Stimulated activated CD4-positive, alpha-beta T cell treated with anti-CD3 and anti-CD28 coated beads, Interleukin-2, amount 100 ng/mL, for 48 hours (primary cell): ENCODE results near the gene MAPRE3.
"Not testable (repeated sequence)": the region's sequence is repeated elsewhere in the genome, so short reads cannot be mapped to it uniquely, and the experiment has no call there.

Experiments
- DNase-seq, 2 donors: peaks; one replicate each; pipeline ENCODE4 v3.0.0-alpha.2; 2020

Gene MAPRE3

DNA sequence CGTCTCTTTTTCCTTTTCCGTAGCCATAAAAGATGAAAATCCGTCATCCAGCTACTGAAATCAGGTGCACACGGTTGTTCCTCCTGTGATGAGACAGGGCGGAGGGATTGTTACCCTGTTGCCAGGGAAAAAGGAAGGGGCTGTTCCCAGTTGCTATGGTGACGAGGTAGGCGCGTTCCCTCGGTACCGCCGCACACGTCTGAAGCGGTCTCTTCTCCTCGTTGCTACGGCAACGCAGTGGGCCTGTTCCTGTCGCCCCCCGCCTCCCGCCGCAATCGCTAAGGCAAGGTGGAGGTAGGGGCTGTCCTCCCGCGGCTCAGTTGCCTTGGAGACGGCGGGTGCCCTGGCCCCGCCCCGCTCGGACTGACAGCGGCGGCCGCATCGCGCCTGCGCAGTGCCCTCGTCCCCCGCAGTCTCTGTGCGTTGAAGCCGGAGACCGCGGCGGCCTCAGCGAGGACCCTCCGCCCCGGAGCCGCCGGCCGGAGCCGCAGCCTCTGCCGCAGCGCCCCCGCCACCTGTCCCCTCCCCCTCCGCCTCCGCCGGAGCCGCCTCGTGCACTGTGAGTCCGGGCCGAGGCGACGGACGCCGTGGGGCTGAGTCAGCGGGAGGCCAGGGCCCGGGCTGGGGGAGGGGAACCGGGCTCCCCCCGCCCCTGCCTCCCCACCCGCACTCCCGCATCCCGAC lies at the start of gene MAPRE3:
MAPRE3 (plus strand) TSS at position 394 of the 684 bp plus-strand sequence. CDS start 51,582 bp downstream, outside the sequence.
- DNase-seq: peak; percentile 69 to 76

DNA sequence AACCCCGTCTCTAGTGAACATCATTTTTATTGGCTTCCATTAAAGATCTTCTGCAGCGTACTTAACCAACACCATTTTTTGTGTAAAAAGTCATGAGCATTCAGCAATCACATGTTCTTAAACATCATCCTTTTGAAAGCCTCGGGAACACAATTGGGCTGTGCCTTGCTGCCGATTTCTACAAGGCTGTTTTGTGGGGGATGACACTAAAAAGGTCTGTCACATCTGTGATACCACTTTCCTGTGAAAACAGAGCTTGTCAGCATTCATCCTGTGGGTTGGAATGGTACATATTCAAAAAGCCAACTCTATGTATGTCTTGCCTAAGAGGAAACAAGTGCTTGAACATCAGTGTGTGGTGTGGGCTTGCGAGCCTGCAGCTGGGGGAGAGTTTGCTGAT lies 49.1 kb upstream of the MAPRE3 start:
- DNase-seq: no peak

DNA sequence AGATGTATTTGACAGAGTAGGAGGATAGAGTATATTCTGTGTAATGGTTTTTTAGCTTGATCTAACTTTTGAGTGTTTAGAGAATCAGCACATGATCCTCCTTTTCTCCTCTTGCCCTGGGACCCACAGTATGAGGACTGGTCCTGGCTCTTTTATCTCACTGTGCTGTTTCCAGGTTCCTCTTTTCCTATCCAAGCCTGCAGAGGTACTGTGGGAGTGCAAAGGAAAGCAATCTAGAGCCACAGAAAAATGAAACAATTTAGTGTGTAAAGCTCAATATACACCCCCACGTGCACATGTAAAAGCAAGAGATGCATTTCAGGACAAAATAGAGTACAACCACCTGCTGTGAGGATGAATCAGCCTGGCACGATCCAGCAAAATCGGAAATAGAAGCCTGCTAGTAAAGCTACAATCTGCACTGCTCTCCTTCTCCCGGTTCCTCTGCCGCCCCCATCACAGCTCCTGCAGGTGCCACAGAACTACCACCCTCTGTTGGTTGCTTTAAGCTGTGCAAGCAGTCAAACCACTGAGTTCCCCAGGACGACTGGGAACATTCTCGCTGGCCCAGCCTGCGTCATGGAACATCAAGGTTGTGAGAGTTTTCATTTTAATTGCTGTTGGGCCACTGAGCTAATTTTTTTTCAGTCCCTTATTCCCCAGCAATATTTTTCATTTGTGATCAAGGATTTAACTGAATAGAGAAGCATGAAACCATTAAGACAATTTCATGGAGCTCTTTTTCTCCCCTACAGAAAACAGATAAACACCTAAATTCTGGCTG lies 47.8 kb upstream of the MAPRE3 start:
- DNase-seq: peak; percentile 22 to 28

DNA sequence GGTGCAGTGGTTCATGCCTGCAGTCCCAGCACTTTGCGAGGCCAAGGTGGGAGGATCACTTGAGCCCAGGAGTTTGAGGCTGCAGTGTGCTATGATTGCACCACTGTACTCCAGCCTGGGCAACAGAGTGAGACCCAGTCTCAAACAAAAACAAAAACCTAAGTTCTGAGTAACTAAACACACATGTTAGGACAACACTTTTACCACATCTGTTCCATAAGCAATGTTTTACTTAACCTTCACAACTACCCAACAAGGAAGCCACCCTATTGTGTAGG lies 47.3 kb upstream of the MAPRE3 start:
- DNase-seq: not testable (repeated sequence)

DNA sequence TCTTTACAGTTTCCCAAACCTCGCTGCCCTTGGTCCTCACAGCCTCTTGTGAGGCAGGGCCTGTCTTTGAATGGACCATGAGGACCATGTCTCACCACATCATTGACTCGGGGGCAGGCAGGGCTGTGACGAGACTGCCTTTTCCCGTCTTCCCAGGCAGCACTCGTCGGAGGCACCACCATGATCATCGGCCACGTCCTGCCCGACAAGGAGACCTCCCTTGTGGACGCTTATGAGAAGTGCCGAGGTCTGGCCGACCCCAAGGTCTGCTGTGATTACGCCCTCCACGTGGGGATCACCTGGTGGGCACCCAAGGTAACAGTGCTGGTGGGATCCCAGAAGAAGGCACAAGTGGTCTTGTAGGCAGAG lies 45.7 kb upstream of the MAPRE3 start:
- no peak for DNase-seq

DNA sequence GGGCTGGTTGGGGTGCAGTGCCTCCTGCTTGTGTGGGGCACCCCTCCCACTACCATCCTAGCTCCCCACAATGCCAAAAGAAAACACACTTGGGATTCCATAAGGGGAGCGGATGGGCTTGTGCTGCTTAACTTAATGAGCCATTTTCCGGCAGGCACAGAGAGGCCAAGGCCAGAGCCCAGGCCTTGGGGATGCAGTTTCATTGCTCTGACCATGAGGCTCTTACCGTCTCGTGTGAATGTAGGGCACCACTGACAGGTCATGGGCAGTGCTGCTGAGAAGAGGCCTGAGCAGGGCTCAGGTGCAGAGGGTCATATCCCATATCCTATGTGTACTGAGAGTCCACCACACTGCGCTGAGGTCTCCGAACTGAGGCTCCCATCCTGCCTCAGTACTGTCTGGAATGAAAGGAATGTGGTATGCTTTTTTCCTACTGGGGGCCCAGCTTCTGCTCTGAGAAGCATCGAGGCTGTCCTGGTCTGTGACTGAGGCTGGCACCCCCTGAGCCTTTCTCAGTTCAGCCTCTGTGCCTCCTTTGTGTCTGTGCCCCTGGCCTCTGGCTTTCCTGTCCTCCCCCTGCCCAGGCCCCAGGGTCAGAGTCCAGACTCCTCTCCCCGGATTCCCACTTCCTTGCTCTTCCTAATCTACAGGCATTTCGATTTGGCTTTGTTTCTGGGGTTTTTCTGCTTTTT lies 45.2 kb upstream of the MAPRE3 start:
- no peak for DNase-seq

DNA sequence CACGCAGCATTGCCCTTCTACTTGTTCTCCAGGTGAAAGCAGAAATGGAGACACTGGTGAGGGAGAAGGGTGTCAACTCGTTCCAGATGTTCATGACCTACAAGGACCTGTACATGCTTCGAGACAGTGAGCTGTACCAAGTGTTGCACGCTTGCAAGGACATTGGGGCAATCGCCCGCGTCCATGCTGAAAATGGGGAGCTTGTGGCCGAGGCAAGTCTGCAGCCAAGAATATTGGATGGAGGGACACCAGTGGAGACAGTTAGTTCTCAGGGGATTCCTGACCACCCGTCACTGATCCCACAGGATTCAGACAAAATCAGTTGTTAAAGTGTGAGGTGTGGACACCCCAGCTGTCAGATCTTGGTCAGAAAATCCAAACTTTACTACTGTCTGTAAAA lies 43.2 kb upstream of the MAPRE3 start:
- no peak for DNase-seq

DNA sequence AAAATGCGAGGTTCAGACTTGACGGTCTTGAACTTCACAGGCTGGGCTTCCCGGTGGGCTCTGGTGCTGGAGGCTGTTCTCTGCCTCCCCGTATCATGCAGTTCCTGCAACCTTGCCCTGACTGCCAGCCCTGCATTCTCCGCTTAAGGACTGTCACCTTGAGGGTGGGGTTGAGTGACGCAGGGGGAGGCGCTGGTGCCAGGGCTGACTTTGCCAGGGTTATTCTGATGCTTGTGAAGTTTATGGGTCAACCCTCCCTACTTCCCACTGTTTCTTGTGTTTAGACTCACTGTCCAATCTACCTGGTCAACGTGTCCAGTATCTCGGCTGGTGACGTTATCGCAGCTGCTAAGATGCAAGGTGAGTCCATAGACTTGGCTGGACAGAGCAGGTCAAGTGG lies 37.5 kb upstream of the MAPRE3 start:
- DNase-seq: no peak

DNA sequence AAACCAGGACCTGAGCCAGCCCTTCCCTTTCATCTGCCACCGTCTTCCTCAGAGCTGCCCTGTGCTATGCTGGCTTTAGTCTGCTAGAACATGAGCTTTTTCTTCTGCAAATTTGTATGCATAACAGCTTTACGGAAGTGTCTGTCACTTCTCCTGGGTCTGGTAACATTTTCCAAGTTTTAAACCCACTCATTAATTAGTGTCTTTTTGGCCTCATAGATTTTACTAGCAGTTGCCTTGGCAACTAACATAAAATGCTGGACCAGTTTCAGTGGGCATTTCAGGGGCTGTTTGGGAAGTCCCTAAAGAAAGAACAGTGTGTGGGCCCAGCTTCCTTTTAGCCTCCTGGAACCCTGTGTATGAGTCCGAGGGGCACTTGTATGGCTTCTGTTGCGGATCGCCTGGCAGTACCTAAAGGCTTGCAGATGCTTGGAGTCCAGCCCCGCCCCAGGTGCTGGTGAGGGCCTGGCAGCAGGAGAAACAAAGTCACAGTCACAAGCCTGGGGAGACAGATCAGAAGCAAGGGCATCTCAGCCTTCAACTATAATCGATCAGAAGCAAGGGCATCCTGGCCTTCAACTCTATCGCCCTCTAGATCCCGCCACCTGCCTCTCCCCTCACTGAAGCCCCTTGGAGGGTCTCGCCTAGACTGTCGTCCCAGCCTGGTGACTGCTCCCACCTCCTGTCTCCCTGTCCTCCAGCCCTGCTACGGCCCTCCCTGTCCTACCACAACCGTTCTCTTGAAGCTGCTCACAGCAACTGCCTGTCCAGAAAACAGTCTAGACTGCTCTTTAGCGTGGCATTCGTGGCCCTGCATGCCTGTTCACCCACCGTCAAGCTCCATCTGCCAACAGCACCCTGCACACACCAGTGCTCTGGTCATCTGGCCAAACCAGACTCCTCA lies 36.8 kb upstream of the MAPRE3 start:
- DNase-seq: no peak

DNA sequence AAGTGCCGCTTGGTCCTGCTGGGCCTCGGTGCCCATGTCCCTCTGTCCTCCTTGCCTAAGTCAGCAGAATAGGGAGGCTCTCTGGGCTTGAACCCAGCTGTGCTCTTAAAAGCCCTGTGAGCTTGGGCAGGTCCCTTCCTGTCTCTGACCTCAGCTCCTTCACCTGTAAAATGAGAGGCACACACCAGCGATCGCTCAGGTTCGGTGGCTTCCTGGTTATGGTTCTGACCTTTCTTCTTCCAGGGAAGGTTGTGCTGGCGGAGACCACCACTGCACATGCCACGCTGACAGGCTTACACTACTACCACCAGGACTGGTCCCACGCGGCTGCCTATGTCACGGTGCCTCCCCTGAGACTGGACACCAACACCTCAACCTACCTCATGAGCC lies 36.1 kb upstream of the MAPRE3 start:
- DNase-seq: no peak

DNA sequence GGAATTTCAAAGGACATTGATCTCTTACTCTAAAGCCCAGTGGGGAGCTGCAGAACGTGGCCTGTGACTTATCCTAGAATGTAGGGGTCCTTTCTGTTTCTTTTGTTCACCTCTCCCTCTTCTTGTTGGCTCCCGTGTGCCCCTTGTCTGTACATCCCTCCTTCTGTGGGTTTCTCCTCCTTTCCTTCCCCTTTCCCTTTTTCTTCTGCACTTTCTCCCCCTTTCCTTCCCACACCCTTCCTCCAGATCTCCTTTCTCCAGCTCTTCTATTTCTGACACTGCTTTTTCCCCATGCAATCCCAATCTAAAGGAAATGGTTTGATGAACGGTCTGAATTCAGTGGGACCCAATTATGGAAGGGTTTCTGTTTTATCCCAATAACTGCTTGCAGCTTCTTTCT lies 35.5 kb upstream of the MAPRE3 start:
- no peak for DNase-seq

DNA sequence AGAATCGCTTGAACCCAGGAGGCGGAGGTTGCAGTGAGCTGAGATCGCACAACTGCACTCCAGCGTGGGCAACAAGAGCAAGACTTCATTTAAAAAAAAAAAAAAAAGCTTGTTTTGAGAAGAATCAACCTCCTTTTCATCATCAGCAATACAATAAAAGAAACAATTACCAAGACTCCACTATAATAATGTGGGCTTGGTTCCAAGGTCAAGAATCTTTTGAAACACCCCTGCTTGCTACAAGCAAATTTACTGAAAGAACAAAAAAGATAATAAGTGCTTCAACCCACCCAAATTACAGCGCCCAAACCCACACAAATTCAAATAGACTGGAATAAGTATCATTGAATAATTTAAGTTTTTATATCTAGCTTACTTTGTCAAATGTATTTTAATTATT lies 33.6 kb upstream of the MAPRE3 start:
- no peak for DNase-seq

DNA sequence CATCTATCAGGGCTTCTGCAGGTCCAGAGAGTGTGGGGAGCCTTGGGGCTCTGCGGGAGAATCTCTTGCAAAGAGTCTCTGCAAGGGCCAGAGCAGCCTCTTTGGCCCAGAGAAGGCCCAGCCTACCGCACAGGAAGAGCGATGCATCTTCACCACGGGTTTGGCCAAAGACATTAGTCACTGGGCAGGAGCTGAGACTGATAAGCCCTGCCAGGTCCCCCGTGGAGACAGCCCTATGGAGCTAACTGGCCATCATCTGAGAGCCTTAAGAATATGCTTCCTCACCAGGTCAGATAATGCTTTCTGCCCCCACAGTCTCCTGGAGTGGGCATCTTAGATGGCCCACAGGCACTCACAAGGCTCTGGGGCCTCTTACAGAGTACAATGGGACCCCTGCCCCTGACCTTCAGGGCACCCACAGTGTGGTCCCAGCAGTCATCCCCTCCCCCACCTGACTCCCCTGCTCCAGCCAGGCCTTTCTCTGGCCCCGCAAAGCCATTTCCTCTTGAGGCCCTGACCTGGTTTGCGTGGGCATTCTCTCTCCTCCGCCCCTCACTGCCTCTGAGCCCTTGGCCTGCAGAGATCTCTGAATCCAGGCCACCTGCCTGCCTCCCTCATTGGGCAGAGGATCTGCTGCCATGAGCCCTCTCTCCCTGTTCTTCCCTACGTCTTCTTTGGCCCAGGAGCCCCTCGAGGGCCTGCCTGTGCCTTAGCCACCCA lies 31.9 kb upstream of the MAPRE3 start:
- no peak for DNase-seq

DNA sequence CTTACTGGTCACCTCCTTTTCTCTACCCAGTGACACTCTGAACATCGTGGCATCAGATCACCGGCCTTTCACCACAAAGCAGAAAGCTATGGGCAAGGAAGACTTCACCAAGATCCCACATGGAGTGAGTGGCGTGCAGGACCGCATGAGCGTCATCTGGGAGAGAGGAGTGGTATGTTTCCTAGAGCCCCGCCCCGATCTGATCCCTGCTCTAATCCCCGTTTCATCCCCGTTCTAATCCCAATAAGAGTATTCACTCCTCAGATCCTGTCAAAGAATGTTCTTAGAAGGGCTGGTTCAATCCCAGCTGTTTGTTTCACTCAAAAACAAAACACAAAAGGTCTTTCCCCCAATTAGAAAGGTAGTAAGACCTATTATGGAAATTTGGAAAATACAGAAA lies 30.4 kb upstream of the MAPRE3 start:
- DNase-seq: no peak

DNA sequence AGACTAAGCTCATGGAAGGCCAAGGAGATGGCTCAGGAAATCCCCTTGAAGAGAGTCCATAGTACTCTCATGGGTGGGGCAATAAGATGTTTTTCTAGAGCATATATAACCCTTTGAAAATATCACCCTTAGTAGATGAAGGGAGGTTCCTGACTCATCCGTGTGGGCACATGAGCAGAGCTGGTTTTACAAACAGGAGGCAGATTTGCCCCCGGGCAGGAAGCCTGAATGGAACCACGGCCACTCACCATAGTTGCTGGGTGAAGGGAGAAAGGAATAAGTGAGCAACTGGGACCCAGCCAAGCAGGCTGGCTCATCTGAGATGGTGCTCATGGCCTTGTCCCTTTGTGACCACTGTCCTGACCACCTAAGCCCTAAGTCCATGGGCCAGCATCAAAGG lies 29.0 kb upstream of the MAPRE3 start:
- no peak for DNase-seq

DNA sequence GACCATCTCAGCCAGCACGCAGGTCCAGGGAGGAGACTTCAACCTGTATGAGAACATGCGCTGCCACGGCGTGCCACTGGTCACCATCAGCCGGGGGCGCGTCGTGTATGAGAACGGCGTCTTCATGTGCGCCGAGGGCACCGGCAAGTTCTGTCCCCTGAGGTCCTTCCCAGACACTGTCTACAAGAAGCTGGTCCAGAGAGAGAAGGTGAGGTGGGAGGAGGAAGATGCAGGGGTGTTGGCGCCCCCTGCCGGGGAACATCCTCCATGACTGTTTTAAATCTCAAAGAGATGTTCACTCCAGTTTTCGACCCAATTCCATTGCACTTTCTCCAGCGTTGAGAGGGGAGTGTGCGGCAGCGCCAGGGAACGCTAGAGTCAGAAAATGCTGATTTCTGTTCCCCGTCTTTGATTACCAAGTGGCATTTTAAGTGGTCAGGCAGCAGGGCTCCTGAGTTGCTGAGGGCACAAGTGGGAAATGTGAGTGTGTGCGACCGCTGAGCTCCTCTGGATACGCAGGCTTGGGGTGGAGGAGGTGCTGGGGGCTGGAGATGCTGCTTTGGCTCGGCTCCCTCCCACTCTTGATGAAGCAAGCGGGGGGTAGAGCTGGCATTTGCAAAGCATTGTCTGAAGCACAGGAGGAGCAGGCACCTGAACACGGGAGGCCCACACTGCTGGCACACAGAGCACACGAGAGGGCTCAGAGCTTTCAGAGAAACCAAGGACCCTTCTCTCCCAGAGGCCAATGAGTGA lies 27.7 kb upstream of the MAPRE3 start:
- DNase-seq: peak; percentile 60 to 68

DNA sequence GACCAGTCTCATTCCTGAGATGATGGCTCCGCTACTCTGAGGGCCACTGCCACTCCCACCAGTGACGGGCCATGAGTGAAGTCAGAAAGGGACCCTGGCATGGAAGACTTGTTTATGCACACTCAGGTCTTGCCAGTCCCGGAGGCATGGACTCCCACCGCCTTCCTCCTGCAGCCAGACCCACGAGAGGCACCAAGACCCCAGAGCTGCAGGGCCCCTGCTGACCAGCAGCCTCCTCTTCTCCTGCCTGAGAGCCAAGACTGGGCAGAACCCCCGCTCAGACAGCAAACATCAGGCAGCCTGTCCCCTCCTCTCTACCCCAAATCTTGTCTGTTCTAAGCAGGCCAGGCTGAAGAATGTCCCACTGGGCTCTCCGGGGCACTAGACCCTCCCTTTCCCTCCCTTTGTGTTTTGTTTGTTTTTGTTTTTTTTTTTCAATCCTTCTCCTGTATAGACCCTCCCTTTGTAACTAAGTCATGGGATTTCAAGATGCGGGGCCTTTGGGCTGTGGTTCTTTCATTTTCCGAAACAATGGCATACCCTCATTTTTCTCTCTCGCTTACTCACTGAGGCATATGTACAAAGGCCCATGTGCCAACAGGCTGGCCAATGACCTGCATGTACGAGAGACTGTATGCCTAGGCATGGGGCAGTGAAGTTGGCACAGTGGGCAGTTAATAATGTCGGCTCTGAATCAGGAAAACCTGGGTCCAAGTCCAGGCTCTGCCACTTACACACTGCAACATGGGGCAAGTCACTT lies 24.3 kb upstream of the MAPRE3 start:
- DNase-seq: no peak

DNA sequence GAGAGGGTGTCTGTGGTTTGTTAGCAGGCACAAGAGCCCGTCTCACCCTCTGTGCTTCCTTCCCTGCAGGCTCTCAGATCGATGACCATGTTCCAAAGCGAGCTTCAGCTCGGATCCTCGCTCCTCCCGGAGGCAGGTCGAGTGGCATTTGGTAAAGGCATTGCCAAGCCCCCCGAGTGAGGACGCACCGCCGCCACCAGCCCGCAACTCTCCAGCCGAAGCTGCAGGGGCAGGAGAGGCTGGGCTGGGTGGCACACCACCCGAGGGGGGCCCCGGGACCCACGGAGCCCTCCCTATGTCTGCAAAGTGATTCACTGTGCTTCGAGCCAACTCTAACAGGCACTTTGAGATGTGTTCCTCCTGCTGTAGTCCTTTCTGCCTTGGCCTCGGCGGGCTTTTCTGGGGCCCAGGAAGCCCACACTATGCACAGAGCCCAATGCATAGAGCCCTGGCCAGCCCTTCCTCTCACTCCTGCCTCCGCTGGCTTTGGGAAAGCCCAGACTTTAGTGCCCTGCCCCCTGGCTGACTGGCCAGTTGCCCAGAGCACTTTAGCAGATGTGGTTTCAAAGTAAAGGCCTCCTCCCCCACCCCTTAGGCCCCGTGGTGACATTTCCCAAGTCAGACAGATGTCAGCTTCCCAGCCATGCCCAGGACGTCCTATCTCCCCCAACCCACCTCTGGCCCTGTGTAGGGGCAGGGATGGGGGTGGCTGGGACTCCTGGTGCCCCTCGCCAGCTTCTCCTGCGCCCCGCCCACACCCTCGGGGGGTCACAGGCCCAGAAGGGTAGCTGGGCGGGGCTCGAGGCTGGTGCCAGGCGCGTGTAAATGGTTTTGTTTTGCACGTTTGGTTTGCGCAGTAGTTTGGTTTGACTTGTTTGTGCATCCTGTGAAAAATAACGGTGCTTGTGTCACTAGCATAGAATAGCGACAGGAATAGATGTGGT lies 23.3 kb upstream of the MAPRE3 start:
- DNase-seq: no peak

DNA sequence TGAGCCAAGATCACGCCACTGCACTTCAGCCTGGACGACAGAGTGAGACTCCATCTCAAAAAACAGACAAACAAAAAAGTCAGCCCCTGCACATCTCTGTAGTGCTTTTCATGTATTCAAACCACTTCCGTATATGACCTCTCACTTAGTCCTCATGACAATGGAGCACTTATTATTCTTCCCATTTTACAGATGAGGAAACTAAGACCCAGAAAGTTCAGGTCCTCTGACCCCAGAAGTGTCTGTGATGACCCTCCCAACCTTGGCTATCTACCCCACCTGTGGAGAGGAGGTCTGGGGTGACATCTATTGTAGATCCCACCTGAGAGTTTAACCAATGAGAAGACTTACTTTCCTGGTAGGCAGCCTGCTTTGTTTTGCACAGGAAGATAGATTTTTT lies 21.6 kb upstream of the MAPRE3 start:
- DNase-seq: no peak

DNA sequence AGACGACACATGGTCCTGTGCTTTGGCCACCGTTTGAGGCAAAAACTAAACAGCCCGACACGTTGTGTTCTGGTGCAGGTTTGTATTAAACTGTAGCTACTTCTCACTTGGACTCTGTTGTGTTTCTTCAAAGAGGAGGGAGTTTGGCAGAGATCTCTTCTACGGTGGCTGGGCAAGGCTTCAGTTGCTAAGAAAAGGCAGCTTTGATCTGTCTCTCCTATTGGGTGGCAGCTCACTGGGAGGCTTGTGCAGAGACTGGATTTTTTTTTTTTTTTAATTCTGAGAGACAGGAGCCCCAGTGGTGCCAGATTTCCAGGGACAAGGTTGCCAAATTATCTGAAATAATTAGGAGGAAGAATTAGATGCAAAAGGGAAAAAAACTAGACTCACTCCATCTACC lies 20.2 kb upstream of the MAPRE3 start:
- DNase-seq: no peak
